Endodermal cell (in vitro differentiated cells): ENCODE measurements around the gene SUFU. TPM values are rescaled to one million over a fixed set of nuclear protein-coding genes. Genes with fewer than 3 reads are reported as not detected.
A peak's percentile ranks its signal among the peaks of the same experiment; 100 is the strongest.
"Not testable (repeated sequence)": the region's sequence is repeated elsewhere in the genome, so short reads cannot be mapped to it uniquely, and the experiment has no call there.

ENCODE experiments used
- DNase-seq: peaks from one replicate; pipeline ENCODE4 v3.0.0-alpha.2; 2017
- H3K27ac ChIP-seq: 2 replicates; pipeline ENCODE4 v1.5.1; 2013; ENCODE audit warnings: mild to moderate bottlenecking, low read depth, low read length, moderate library complexity
- H3K27me3 ChIP-seq: 2 replicates; pipeline ENCODE4 v1.6.1; 2013; ENCODE audit warnings: mild to moderate bottlenecking, low read length, moderate library complexity; ENCODE audit not compliant: insufficient read depth, control insufficient read depth, poor library complexity, severe bottlenecking
- H3K36me3 ChIP-seq: 2 replicates; pipeline ENCODE4 v1.7.0; 2013; ENCODE audit warnings: mild to moderate bottlenecking, low read length, moderate library complexity; ENCODE audit not compliant: control insufficient read depth, insufficient read depth
- H3K4me1 ChIP-seq: one replicate; pipeline ENCODE4 v1.7.0; 2013; ENCODE audit warnings: low read length; ENCODE audit not compliant: control insufficient read depth, insufficient read depth
- H3K4me3 ChIP-seq: 2 replicates; pipeline ENCODE4 v1.5.1; 2013; ENCODE audit warnings: mild to moderate bottlenecking, low read length, moderate library complexity
- H3K9ac ChIP-seq: 2 replicates; pipeline ENCODE4 v1.6.1; 2013; ENCODE audit warnings: mild to moderate bottlenecking, low read length, moderate library complexity; ENCODE audit not compliant: poor library complexity, severe bottlenecking; ENCODE audit errors: extremely low read depth
- H3K9me3 ChIP-seq: 2 replicates; pipeline ENCODE4 v1.6.1; 2013; ENCODE audit warnings: mild to moderate bottlenecking, low read length, moderate library complexity; ENCODE audit not compliant: control insufficient read depth
- H3K27ac Mint-ChIP-seq: 2 replicates; pipeline ENCODE4 v1.8.0; 2020; ENCODE audit warnings: mixed read lengths
- H3K27me3 Mint-ChIP-seq: 2 replicates; pipeline ENCODE4 v1.8.0; 2021; ENCODE audit warnings: mild to moderate bottlenecking, mixed read lengths; ENCODE audit not compliant: insufficient read depth
- H3K36me3 Mint-ChIP-seq: 2 replicates; pipeline ENCODE4 v1.8.0; 2020; ENCODE audit warnings: low read depth, mixed read lengths
- H3K4me1 Mint-ChIP-seq: 2 replicates; pipeline ENCODE4 v1.8.0; 2020; ENCODE audit warnings: mixed read lengths
- H3K4me3 Mint-ChIP-seq: 2 replicates; pipeline ENCODE4 v1.8.0; 2020; ENCODE audit warnings: mild to moderate bottlenecking, moderate library complexity, mixed read lengths
- H3K9me3 Mint-ChIP-seq: 2 replicates; pipeline ENCODE4 v1.8.0; 2020; ENCODE audit warnings: mild to moderate bottlenecking, mixed read lengths
- CTCF ChIP-seq: fragments of 200-600 bp; sonication (generic); conservative IDR thresholded peaks from 2 replicates; pipeline ENCODE4 v1.5.0; 2021; ENCODE audit warnings: antibody characterized with exemption, mild to moderate bottlenecking
- WGBS, 2 experiments: methylation state at CpG; one replicate each; pipeline versions ENCODE4 v1.1.5 to v1.1.7; 2013; ENCODE audit warnings: missing lambda C conversion rate in 2 of 2, mixed read lengths in 1 of 2; ENCODE audit not compliant: insufficient coverage in 1 of 2, insufficient read length in 1 of 2; 5-methylcytosine and 5-hydroxymethylcytosine counted together
- total RNA-seq, 2 donors: library from RNA; stranded (reverse); fragmentation: NEBNext Ultra II Directional in 1 of 2; extraction: Animal tissue kit (Norgen Biotek cat#: 25700) in 1 of 2; gene quantifications; 2 replicates in 1 of 2; 3 replicates in 1 of 2; pipeline ENCODE4 v1.2.1, GENCODE V29; 2021

Gene SUFU
- total RNA-seq, 2 donors from 2014 or later = 19.1 to 20.6 TPM

- Histone ChIP-seq H3K36me3 (peaks cover 37% of the 10 kb centered on the region), H3K9ac (no peak overlapping the region), H3K27me3 (no peaks in the 10 kb centered on the region), H3K4me3 (no peak overlapping the region), H3K27ac (no peak overlapping the region), H3K9me3 (no peaks in the 10 kb centered on the region), H3K4me1 (no peaks in the 10 kb centered on the region)
- no peak for DNase-seq
- 90 to 100% methylated on average over 2 of the region's 2 CpGs for WGBS, 2 experiments
- H3K4me3 Mint-ChIP-seq = no peak overlapping the region
- no peaks in the 10 kb centered on the region for H3K9me3 Mint-ChIP-seq
- H3K27ac Mint-ChIP-seq = no peak overlapping the region
- peaks cover 30% of the 10 kb centered on the region for H3K36me3 Mint-ChIP-seq
- H3K27me3 Mint-ChIP-seq = no peaks in the 10 kb centered on the region
- H3K4me1 Mint-ChIP-seq = peaks cover 4% of the 10 kb centered on the region
- TF ChIP-seq CTCF = no peak
These were observed 10.0 kb upstream of the SUFU start for GRCh38 chr10:102493771-102494170.

GRCh38 chr10:102497545-102497944 is 6.2 kb upstream of the SUFU start:
- Mint-ChIP-seq H3K4me1 (peaks cover 4% of the 10 kb centered on the region), H3K36me3 (peaks cover 19% of the 10 kb centered on the region), H3K27ac (no peak overlapping the region), H3K9me3 (no peaks in the 10 kb centered on the region), H3K4me3 (no peak overlapping the region), H3K27me3 (no peaks in the 10 kb centered on the region)
- H3K4me1 ChIP-seq = no peaks in the 10 kb centered on the region
- no peaks in the 10 kb centered on the region for H3K9me3 ChIP-seq
- no peak overlapping the region for H3K4me3 ChIP-seq
- no peak overlapping the region for H3K9ac ChIP-seq
- TF ChIP-seq CTCF = no peak
- no peaks in the 10 kb centered on the region for H3K27me3 ChIP-seq
- H3K36me3 ChIP-seq = peaks cover 16% of the 10 kb centered on the region
- no peak for DNase-seq
- no peak overlapping the region for H3K27ac ChIP-seq
- 100% methylated on average over 1 of the region's 1 CpG; no CpG with 5 or more reads in 1 of the 2 experiments for WGBS, 2 experiments

- H3K36me3 ChIP-seq = peaks cover 16% of the 10 kb centered on the region
- TF ChIP-seq CTCF = no peak
- H3K27me3 ChIP-seq = no peaks in the 10 kb centered on the region
- H3K36me3 Mint-ChIP-seq = peaks cover 9% of the 10 kb centered on the region
- no peak overlapping the region for H3K27ac ChIP-seq
- H3K27me3 Mint-ChIP-seq = no peaks in the 10 kb centered on the region
- no peaks in the 10 kb centered on the region for H3K9me3 ChIP-seq
- H3K27ac Mint-ChIP-seq = no peak overlapping the region
- H3K9me3 Mint-ChIP-seq = no peaks in the 10 kb centered on the region
- no peak for DNase-seq
- WGBS, 2 experiments = 81 to 100% methylated on average over 3 of the region's 3 CpGs
- no peak overlapping the region for H3K4me3 Mint-ChIP-seq
- H3K9ac ChIP-seq = no peak overlapping the region
- H3K4me3 ChIP-seq = no peak overlapping the region
- H3K4me1 Mint-ChIP-seq = no peaks in the 10 kb centered on the region
- H3K4me1 ChIP-seq = peaks cover 3% of the 10 kb centered on the region
These were observed 4.4 kb upstream of the SUFU start for GRCh38 chr10:102499356-102499755.

GRCh38 chr10:102500686-102501085 is 3.1 kb upstream of the SUFU start:
- WGBS, 2 experiments = 92 to 96% methylated on average over 6 to 13 of the region's 13 CpGs
- not testable (repeated sequence) for H3K9me3 ChIP-seq, H3K27ac ChIP-seq, H3K9me3 Mint-ChIP-seq, H3K27me3 ChIP-seq, H3K27me3 Mint-ChIP-seq, H3K4me3 Mint-ChIP-seq, H3K27ac Mint-ChIP-seq, DNase-seq, H3K4me1 ChIP-seq, H3K36me3 Mint-ChIP-seq, H3K9ac ChIP-seq, H3K4me1 Mint-ChIP-seq
- peaks cover 16% of the 10 kb centered on the region for H3K36me3 ChIP-seq
- peak overlapping the region; percentile 99 for H3K4me3 ChIP-seq
